HepG2 (cell line): Measurements from ENCODE around the gene EVA1A.

Experiments
- CTCF ChIP-seq: sonication (generic); formaldehyde crosslinking; IDR thresholded peaks from 2 replicates; pipeline ENCODE4 v1.5.0; 2020; ENCODE audit warnings: mild to moderate bottlenecking, missing genetic modification reagents, moderate library complexity
- EP300 ChIP-seq, 3 experiments: sonication (generic) in 1 of 3; formaldehyde crosslinking in 1 of 3; IDR thresholded peaks; 2 replicates each; pipeline versions ENCODE4 v1.5.1 to v1.6.1; 2011 to 2020; ENCODE audit warnings: low read depth in 2 of 3, low read length in 2 of 3, borderline replicate concordance in 1 of 3, improper control_type of control experiment in 1 of 3, mild to moderate bottlenecking in 1 of 3, missing genetic modification reagents in 1 of 3, moderate library complexity in 1 of 3
- POLR2A ChIP-seq, 2 experiments: IDR thresholded peaks; 2 replicates each; pipeline ENCODE4 v1.6.1; 2011; ENCODE audit warnings: low read depth in 2 of 2, low read length in 2 of 2, mild to moderate bottlenecking in 1 of 2, moderate library complexity in 1 of 2; ENCODE audit not compliant: insufficient read depth in 1 of 2
- POLR2AphosphoS5 ChIP-seq: IDR thresholded peaks from 2 replicates; pipeline ENCODE4 v1.6.1; 2012; ENCODE audit warnings: low read depth, low read length
- REST ChIP-seq, 2 experiments: IDR thresholded peaks; 2 replicates each; pipeline ENCODE4 v1.6.1; 2011 to 2012; ENCODE audit warnings: low read length in 2 of 2, borderline replicate concordance in 1 of 2, low read depth in 1 of 2, mild to moderate bottlenecking in 1 of 2, moderate library complexity in 1 of 2
- SP2 ChIP-seq: sonication (generic); formaldehyde crosslinking; IDR thresholded peaks from 2 replicates; pipeline ENCODE4 v1.5.1; 2020; ENCODE audit warnings: mild to moderate bottlenecking, missing genetic modification reagents
- ZFP36L1 ChIP-seq: sonication (generic); formaldehyde crosslinking; IDR thresholded peaks from 2 replicates; pipeline ENCODE4 v1.8.0; 2022; ENCODE audit warnings: mild to moderate bottlenecking, missing genetic modification reagents, moderate library complexity
- ZNF512 ChIP-seq: sonication (generic); formaldehyde crosslinking; IDR thresholded peaks from 2 replicates; pipeline ENCODE4 v1.4.0; 2020; ENCODE audit warnings: mild to moderate bottlenecking, missing genetic modification reagents
- TF ChIP-seq, protein P1 (sequence below): sonication (generic); formaldehyde crosslinking; IDR thresholded peaks from 2 replicates; pipeline ENCODE4 v1.4.0; 2020; ENCODE audit warnings: missing genetic modification reagents

DNA sequence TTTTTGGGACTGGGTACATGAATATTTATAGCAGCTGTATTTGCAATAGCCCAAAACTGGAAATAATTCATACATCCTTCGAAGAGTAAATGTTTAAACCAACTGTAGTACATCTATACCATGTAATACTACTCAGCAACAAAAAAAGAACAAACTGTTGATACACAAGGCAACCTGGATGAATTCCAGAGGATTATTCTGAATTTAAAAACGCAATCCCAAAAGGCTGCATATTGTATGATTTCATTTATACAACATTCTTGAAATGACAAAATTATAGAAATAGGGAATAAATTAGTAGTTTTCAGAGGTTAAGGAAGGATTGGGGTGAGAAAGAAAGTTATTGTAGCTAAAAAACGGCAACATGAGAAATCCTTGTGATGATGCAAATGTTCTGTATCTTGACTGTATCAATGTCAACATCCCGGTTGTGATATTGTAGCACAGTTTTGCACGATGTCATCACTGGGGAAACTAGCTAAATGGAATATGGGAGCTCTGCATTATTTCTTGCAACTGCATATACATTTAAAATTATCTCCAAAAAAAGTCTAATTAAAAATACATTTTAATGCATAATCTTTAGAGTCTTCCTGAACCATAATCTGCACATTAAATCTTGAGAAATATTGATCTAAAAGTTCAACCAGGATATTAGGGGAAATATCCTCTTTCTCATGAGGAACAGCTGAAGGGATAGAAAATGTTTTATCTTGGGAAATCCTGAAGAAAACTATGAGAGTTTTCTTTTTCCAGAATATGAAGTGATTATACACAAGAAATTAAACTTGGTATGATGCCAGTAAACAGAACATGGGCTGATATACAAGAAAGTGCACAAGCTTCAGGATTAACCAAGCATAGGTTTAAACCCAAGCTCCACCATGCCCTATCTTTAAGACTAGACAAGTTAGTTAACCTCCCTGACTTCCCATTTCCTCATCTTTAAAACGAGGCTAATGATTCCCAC lies 21.9 kb downstream of the EVA1A start:
- TF ChIP-seq EP300 (IDR thresholded peaks at IDR 0.05; ENCODE audit: low read depth in 2 of 2, low read length in 2 of 2) (no peak), EP300 (CRISPR knock-in tag; IDR thresholded peaks at IDR 0.05; ENCODE audit: borderline replicate concordance) (no peak), POLR2A (IDR thresholded peaks at IDR 0.05; ENCODE audit: insufficient read depth in 1 of 2, low read depth in 2 of 2, low read length in 2 of 2) (no peak), REST (IDR thresholded peaks at IDR 0.05; ENCODE audit: borderline replicate concordance in 1 of 2, low read depth in 1 of 2, low read length in 2 of 2) (no peak), POLR2AphosphoS5 (no peak), SP2 (CRISPR knock-in tag) (no peak), ZNF512 (no peak), CTCF (CRISPR knock-in tag) (no peak), ZFP36L1 (CRISPR knock-in tag) (no peak)
- TF ChIP-seq, protein P1, sequence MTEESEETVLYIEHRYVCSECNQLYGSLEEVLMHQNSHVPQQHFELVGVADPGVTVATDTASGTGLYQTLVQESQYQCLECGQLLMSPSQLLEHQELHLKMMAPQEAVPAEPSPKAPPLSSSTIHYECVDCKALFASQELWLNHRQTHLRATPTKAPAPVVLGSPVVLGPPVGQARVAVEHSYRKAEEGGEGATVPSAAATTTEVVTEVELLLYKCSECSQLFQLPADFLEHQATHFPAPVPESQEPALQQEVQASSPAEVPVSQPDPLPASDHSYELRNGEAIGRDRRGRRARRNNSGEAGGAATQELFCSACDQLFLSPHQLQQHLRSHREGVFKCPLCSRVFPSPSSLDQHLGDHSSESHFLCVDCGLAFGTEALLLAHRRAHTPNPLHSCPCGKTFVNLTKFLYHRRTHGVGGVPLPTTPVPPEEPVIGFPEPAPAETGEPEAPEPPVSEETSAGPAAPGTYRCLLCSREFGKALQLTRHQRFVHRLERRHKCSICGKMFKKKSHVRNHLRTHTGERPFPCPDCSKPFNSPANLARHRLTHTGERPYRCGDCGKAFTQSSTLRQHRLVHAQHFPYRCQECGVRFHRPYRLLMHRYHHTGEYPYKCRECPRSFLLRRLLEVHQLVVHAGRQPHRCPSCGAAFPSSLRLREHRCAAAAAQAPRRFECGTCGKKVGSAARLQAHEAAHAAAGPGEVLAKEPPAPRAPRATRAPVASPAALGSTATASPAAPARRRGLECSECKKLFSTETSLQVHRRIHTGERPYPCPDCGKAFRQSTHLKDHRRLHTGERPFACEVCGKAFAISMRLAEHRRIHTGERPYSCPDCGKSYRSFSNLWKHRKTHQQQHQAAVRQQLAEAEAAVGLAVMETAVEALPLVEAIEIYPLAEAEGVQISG: no peak
